HEK293T (cell line): ENCODE results near the gene UBE3B.

Experiments
- BHLHE40 ChIP-seq: fragments of 450-650 bp; IDR thresholded peaks from 2 replicates; pipeline ENCODE4 v1.6.1; 2016; ENCODE audit warnings: mild to moderate bottlenecking, moderate library complexity, borderline replicate concordance
- CTBP1 ChIP-seq: fragments of 450-650 bp; IDR thresholded peaks from 2 replicates; pipeline ENCODE4 v1.6.1; 2016; ENCODE audit warnings: borderline replicate concordance
- ELF4 ChIP-seq: fragments of 450-650 bp; IDR thresholded peaks from 2 replicates; pipeline ENCODE4 v1.6.1; 2017; ENCODE audit warnings: antibody characterized with exemption
- FOXA1 ChIP-seq: fragments of 450-650 bp; IDR thresholded peaks from 2 replicates; pipeline ENCODE4 v1.6.1; 2016; ENCODE audit warnings: mild to moderate bottlenecking
- FOXK2 ChIP-seq: fragments of 450-650 bp; IDR thresholded peaks from 2 replicates; pipeline ENCODE4 v1.6.1; 2016; ENCODE audit warnings: mild to moderate bottlenecking
- FOXM1 ChIP-seq: fragments of 450-650 bp; IDR thresholded peaks from 2 replicates; pipeline ENCODE4 v1.6.1; 2017; ENCODE audit warnings: mild to moderate bottlenecking, borderline replicate concordance
- L3MBTL2 ChIP-seq: fragments of 450-650 bp; conservative IDR thresholded peaks from 2 replicates; pipeline ENCODE4 v1.6.1; 2016; ENCODE audit warnings: mild to moderate bottlenecking
- SP1 ChIP-seq: fragments of 450-650 bp; IDR thresholded peaks from 2 replicates; pipeline ENCODE4 v1.6.1; 2017
- SUZ12 ChIP-seq: fragments of 450-650 bp; IDR thresholded peaks from 2 replicates; pipeline ENCODE4 v1.6.1; 2016; ENCODE audit warnings: mild to moderate bottlenecking
- TARDBP ChIP-seq: fragments of 450-650 bp; IDR thresholded peaks from 2 replicates; pipeline ENCODE4 v1.6.1; 2016
- TF ChIP-seq, protein P1 (sequence below): fragments of 450-650 bp; IDR thresholded peaks from 2 replicates; pipeline ENCODE4 v1.6.1; 2016

DNA sequence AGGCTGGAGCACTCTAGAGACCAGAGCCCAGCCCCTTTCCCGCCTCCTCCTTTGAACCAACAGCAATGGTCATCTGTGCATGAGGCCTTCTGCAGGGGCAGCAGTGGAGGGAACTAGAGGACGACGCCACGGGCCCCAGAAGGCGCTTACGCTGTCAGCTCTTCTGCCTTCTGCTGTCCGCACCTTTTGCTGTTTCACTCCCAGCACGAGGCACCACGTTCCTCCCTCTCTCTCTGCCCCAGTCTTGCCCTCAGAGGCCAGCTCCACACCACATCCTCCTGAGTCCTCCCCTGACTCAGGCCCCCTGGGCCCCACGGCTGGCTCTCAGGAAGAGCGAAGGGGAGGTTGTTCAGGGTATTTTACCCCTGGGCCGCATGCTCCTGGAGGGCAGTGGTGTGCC, 80.4 kb downstream of the UBE3B start:
- no peak for TF ChIP-seq SP1
- TF ChIP-seq TARDBP: no peak
- no peak for TF ChIP-seq CTBP1
- TF ChIP-seq SUZ12: no peak
- no peak for TF ChIP-seq FOXM1
- TF ChIP-seq FOXK2: no peak
- no peak for TF ChIP-seq BHLHE40
- TF ChIP-seq, protein P1, sequence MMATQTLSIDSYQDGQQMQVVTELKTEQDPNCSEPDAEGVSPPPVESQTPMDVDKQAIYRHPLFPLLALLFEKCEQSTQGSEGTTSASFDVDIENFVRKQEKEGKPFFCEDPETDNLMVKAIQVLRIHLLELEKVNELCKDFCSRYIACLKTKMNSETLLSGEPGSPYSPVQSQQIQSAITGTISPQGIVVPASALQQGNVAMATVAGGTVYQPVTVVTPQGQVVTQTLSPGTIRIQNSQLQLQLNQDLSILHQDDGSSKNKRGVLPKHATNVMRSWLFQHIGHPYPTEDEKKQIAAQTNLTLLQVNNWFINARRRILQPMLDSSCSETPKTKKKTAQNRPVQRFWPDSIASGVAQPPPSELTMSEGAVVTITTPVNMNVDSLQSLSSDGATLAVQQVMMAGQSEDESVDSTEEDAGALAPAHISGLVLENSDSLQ: no peak
- TF ChIP-seq FOXA1: no peak
- no peak for TF ChIP-seq ELF4
- no peak for TF ChIP-seq L3MBTL2
